GM21447 (cell line): ENCODE results near the gene CROCC.
"Not testable (repeated sequence)": the region's sequence is repeated elsewhere in the genome, so short reads cannot be mapped to it uniquely, and the experiment has no call there.

Experiments
- ATAC-seq: cut with Tn5 transposase; IDR thresholded peaks from one replicate; pipeline ENCODE4 v1.9.1; 2021; ENCODE audit not compliant: unreplicated experiment

CROCC gene

GRCh38 chr1:16914928-16915626 lies 6.7 kb upstream of the CROCC start:
- not testable (repeated sequence) for ATAC-seq

- ATAC-seq, result no peak
Measured at GRCh38 chr1:16915627-16915973, 6.1 kb upstream of the CROCC start.

GRCh38 chr1:16916036-16916880 lies 5.5 kb upstream of the CROCC start:
- ATAC-seq, result not testable (repeated sequence)

- ATAC-seq, result no peak
Measured at GRCh38 chr1:16918371-16918770, 3.4 kb upstream of the CROCC start.

GRCh38 chr1:16918936-16919665 lies 2.6 kb upstream of the CROCC start:
- not testable (repeated sequence) for ATAC-seq

- ATAC-seq, result no peak
Measured at GRCh38 chr1:16920951-16921350, 780 bp upstream of the CROCC start.

GRCh38 chr1:16922466-16922865 lies 735 bp downstream of the CROCC start:
- no peak for ATAC-seq

- no peak for ATAC-seq
Measured at GRCh38 chr1:16922885-16923431, 1.2 kb downstream of the CROCC start.

GRCh38 chr1:16924216-16924918 lies 2.6 kb downstream of the CROCC start:
- no peak for ATAC-seq

- ATAC-seq, result no peak
Measured at GRCh38 chr1:16924919-16925477, 3.3 kb downstream of the CROCC start.

- ATAC-seq, result no peak
Measured at GRCh38 chr1:16925635-16926490, 4.1 kb downstream of the CROCC start.

GRCh38 chr1:16926491-16927073 lies 4.9 kb downstream of the CROCC start:
- no peak for ATAC-seq

GRCh38 chr1:16927256-16927655 lies 5.5 kb downstream of the CROCC start:
- no peak for ATAC-seq

GRCh38 chr1:16927711-16928485 lies 6.2 kb downstream of the CROCC start:
- ATAC-seq, result no peak

GRCh38 chr1:16929146-16930041 lies 7.7 kb downstream of the CROCC start:
- ATAC-seq, result not testable (repeated sequence)

GRCh38 chr1:16931206-16931934 lies 9.6 kb downstream of the CROCC start:
- not testable (repeated sequence) for ATAC-seq

GRCh38 chr1:16933945-16934344 lies 12.2 kb downstream of the CROCC start:
- ATAC-seq, result not testable (repeated sequence)
